Measurements from ENCODE around the gene BASP1.

The BASP1 gene

DNA sequence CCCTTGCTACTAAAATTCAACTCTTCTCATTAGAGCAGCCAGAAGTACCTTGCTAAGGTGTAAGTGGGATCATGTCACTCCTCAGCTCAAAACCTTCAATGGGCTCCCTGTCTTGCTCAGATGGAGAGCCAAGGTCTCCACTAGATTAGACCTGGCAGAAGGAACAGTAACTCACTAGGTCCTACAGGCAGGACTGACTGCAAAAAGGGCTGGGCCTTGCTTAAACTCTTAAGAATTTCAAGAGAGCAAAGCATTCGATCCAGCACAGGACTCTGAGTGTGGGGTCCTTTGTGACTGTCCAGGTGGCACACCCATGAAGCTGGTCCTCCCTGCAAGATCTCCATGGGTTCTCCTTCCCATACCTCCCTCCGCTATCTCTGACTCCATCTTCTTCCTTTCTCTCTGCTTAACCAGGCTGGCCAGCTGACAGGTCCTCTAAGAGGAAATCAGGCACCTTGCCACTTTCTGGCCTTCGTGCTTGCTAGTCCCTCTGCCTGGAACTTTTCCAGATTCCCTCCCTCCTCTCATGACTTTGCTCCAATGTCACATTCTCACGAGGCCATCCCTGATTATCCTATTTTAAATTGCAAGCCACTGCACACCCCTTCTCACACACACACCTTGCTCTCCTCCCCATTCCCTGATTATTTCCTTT, 70.2 kb downstream of the BASP1 start:
- ChIA-PET POLR2A (no interaction called here), CTCF (no interaction called here)
- H3K9me3 ChIP-seq (ENCODE audit: control insufficient read depth, insufficient read depth, low read depth, low read length), result no peaks in the 10 kb centered on the region

DNA sequence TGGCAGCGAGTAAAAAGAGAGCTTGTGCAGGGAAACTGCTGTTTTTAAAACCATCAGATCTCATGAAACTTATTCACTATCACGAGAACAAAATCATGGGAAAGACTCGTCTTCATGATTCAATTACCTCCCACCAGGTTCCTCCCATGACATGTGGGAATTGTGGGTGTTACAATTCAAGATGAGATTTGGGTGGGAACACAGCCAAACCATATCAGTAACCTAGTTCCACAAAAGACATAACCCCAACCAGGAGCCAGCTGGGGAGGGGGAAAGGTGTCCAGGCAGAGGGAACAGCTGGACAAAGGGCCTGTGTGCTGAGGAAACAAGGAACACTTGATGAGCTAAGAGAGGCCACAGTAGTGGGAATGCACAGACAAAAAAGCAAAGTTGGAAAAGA, 71.1 kb downstream of the BASP1 start:
- Histone ChIP-seq H3K9me3 (ENCODE audit: control insufficient read depth, insufficient read depth, low read depth, low read length) (no peaks in the 10 kb centered on the region), H3K36me3 (ENCODE audit: control insufficient read depth in 2 of 2, insufficient read depth in 1 of 2, low read length in 2 of 2) (no peaks in the 10 kb centered on the region), H3K27ac (ENCODE audit: extremely low read depth, low read depth, low read length) (no peak overlapping the region), H3K4me3 (ENCODE audit: low read depth, low read length) (no peak overlapping the region), H3K4me1 (ENCODE audit: control insufficient read depth, insufficient read depth, low read length) (no peaks in the 10 kb centered on the region)
- POLR2A ChIA-PET, result no interaction called here
- TF ChIP-seq ZNF311 (tag by site-specific recombination; IDR thresholded peaks at IDR 0.05; ENCODE audit: borderline replicate concordance) (no peak), ZNF354C (tag by site-specific recombination; IDR thresholded peaks at IDR 0.05; ENCODE audit: borderline replicate concordance, low read depth) (no peak), ZBTB8A (tag by site-specific recombination; IDR thresholded peaks at IDR 0.05) (no peak), ZBTB7A (tag by site-specific recombination; IDR thresholded peaks at IDR 0.05; ENCODE audit: low read depth) (no peak), SETDB1 (IDR thresholded peaks at IDR 0.05; ENCODE audit: insufficient read length, low read length) (peak; percentile 87)
- TF ChIP-seq, protein P1, sequence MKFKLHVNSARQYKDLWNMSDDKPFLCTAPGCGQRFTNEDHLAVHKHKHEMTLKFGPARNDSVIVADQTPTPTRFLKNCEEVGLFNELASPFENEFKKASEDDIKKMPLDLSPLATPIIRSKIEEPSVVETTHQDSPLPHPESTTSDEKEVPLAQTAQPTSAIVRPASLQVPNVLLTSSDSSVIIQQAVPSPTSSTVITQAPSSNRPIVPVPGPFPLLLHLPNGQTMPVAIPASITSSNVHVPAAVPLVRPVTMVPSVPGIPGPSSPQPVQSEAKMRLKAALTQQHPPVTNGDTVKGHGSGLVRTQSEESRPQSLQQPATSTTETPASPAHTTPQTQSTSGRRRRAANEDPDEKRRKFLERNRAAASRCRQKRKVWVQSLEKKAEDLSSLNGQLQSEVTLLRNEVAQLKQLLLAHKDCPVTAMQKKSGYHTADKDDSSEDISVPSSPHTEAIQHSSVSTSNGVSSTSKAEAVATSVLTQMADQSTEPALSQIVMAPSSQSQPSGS (tag by site-specific recombination; IDR thresholded peaks at IDR 0.05; ENCODE audit: low read depth), result no peak
- TF ChIP-seq, protein P2, sequence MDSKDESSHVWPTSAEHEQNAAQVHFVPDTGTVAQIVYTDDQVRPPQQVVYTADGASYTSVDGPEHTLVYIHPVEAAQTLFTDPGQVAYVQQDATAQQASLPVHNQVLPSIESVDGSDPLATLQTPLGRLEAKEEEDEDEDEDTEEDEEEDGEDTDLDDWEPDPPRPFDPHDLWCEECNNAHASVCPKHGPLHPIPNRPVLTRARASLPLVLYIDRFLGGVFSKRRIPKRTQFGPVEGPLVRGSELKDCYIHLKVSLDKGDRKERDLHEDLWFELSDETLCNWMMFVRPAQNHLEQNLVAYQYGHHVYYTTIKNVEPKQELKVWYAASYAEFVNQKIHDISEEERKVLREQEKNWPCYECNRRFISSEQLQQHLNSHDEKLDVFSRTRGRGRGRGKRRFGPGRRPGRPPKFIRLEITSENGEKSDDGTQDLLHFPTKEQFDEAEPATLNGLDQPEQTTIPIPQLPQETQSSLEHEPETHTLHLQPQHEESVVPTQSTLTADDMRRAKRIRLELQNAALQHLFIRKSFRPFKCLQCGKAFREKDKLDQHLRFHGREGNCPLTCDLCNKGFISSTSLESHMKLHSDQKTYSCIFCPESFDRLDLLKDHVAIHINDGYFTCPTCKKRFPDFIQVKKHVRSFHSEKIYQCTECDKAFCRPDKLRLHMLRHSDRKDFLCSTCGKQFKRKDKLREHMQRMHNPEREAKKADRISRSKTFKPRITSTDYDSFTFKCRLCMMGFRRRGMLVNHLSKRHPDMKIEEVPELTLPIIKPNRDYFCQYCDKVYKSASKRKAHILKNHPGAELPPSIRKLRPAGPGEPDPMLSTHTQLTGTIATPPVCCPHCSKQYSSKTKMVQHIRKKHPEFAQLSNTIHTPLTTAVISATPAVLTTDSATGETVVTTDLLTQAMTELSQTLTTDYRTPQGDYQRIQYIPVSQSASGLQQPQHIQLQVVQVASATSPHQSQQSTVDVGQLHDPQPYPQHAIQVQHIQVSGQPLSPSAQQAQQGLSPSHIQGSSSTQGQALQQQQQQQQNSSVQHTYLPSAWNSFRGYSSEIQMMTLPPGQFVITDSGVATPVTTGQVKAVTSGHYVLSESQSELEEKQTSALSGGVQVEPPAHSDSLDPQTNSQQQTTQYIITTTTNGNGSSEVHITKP (tag by site-specific recombination; IDR thresholded peaks at IDR 0.05), result no peak
- CTCF ChIA-PET, result no interaction called here

More for the DNA sequence above, 70.2 kb downstream of the BASP1 start:
- TF ChIP-seq, protein P3, sequence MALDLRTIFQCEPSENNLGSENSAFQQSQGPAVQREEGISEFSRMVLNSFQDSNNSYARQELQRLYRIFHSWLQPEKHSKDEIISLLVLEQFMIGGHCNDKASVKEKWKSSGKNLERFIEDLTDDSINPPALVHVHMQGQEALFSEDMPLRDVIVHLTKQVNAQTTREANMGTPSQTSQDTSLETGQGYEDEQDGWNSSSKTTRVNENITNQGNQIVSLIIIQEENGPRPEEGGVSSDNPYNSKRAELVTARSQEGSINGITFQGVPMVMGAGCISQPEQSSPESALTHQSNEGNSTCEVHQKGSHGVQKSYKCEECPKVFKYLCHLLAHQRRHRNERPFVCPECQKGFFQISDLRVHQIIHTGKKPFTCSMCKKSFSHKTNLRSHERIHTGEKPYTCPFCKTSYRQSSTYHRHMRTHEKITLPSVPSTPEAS (tag by site-specific recombination; IDR thresholded peaks at IDR 0.05), result no peak
- no peak for TF ChIP-seq ZNF394 (tag by site-specific recombination; IDR thresholded peaks at IDR 0.05; ENCODE audit: borderline replicate concordance)
- no peak for TF ChIP-seq ZNF391 (tag by site-specific recombination; IDR thresholded peaks at IDR 0.05; ENCODE audit: borderline replicate concordance, low read depth)
- TF ChIP-seq ZIC2 (tag by site-specific recombination; IDR thresholded peaks at IDR 0.05), result no peak
- H3K4me1 ChIP-seq (ENCODE audit: control insufficient read depth, insufficient read depth, low read length), result no peaks in the 10 kb centered on the region
- no peak overlapping the region for H3K27ac ChIP-seq (ENCODE audit: extremely low read depth, low read depth, low read length)
- H3K36me3 ChIP-seq (ENCODE audit: control insufficient read depth in 2 of 2, insufficient read depth in 1 of 2, low read length in 2 of 2), result no peaks in the 10 kb centered on the region
- no peak overlapping the region for H3K4me3 ChIP-seq (ENCODE audit: low read depth, low read length)

DNA sequence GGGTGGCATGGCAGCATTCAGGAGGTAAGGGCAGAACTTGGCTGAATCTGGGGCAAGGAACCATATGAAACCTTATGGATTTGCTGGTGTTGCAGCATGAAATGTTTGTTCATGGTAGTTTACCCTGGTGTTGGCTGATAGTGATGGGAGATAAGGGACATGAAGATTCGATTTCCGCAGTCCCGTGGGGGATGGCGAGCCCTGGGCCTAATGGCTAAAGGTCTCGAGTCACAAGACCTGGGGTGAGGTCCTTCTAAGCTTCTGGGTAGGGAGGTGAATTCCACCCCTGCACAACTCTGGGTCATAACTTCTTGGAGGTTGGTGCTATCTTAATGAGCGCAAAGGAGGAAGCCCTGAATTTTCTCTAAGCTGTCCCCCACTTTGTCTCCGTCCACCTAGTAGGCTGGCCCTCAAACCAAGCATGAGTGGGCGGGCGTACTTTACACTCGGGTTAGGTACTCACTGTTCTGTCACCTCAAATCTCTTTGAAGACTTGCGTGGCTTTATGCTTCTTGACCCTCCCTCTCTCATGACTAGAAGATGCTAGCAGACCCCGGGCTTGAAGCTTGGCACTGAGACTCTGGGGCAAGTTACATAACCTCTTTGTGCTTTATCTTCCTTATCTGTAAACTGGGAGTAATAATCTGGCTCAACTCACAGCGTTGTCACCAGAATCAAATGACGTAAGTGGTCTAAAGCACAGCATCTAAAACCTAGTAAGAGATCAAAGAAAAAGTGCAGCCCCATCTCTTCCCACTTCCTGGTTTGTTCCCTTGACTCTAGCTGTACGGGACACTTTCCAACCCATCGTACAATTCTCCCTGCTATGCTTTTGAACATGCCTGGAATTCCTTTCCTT, 72.5 kb downstream of the BASP1 start:
- H3K4me1 ChIP-seq (ENCODE audit: control insufficient read depth, insufficient read depth, low read length), result 0 out of 2 replicates have a peak, but pooled peaks cover 2% of the 10 kb centered on the region
- H3K4me3 ChIP-seq (ENCODE audit: low read depth, low read length), result no peak overlapping the region
- TF ChIP-seq TCF7L2 (IDR thresholded peaks at IDR 0.05; ENCODE audit: borderline replicate concordance, low read depth, low read length) (peak; percentile 33; the same call in 1 of the 2 replicates), ZNF843 (tag by site-specific recombination; IDR thresholded peaks at IDR 0.05) (no peak)
- POLR2A ChIA-PET, result no interaction called here
- H3K36me3 ChIP-seq (ENCODE audit: control insufficient read depth in 2 of 2, insufficient read depth in 1 of 2, low read length in 2 of 2), result no peaks in the 10 kb centered on the region
- H3K27ac ChIP-seq (ENCODE audit: extremely low read depth, low read depth, low read length), result no peak overlapping the region
- no peaks in the 10 kb centered on the region for H3K9me3 ChIP-seq (ENCODE audit: control insufficient read depth, insufficient read depth, low read depth, low read length)
- CTCF ChIA-PET, result interaction anchor here (0.7 kb wide), 1 partner anchor 179 kb away, joined by 3 read pairs; no protein-coding TSS in a partner anchor

Data from HEK293 (cell line).